COR-L47 (cell line): ENCODE results near the gene DCAF6.

Experiments used
- DNase-seq: peaks from one replicate; lab custom pipeline; 2025; lab: John Stamatoyannopoulos, UW

DCAF6 gene

DNA sequence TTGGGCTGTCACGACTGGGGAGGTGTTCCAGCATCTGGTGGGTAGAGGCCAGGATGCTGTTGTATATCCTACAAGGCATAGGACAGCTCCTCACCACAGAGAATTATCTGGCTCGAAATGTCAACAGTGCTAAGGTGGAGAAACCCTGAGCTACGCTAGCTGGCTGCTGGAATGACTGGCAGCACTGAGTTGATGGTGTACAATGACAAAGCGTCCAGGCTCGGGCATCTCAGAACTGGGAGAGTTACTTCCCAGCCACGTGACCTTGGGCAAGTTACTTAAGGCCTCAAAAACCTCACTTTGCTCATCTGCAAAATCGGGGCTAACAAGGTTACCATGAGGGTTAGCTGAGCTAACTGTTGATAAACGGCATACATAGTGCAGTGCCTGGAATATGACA is 164.9 kb downstream of the DCAF6 start:
- no peak for DNase-seq

GRCh38 chr1:168102487-168102886 is 166.0 kb downstream of the DCAF6 start:
- DNase-seq = no peak

- DNase-seq = no peak
These were observed 168.1 kb downstream of the DCAF6 start for GRCh38 chr1:168104535-168104934.

- DNase-seq = no peak
These were observed 169.4 kb downstream of the DCAF6 start for GRCh38 chr1:168105846-168106245.

GRCh38 chr1:168106274-168106673 is 169.8 kb downstream of the DCAF6 start:
- DNase-seq = no peak

DNA sequence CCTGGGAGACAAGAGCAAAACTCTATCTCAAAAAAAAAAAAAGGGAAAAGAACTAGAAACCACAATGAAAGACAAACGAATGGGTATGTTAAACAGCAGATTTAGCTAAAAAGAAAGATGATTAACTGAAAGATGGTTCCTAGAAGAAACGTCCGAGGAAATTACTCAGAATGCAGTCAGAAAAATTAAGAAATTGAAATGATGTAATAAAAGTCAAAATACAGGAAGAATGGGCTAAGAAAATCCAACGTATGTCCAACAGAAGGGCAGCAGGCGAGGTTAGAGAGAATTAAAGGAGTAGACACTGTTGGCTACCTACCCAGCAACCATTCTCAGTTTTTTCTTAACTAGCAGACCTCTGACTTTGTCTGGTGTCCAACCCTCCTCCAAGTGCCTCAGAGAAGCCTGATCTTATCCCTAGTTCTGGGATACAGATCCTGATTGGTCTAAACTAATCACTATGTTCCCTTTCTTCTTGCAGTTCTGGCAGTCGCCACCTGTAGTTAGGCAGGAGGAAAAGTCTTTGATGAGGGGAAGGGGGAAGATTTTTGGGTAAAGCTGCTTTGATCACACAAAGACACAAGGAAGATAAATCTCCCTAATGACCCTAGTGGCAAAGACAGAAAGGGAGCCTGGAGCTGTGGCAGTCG is 174.5 kb downstream of the DCAF6 start:
- DNase-seq = no peak

- no peak for DNase-seq
These were observed 176.3 kb downstream of the DCAF6 start for GRCh38 chr1:168112673-168113305.

GRCh38 chr1:168114845-168115244 is 178.4 kb downstream of the DCAF6 start:
- no peak for DNase-seq

- DNase-seq = no peak
These were observed 179.9 kb downstream of the DCAF6 start for GRCh38 chr1:168116327-168116799.

DNA sequence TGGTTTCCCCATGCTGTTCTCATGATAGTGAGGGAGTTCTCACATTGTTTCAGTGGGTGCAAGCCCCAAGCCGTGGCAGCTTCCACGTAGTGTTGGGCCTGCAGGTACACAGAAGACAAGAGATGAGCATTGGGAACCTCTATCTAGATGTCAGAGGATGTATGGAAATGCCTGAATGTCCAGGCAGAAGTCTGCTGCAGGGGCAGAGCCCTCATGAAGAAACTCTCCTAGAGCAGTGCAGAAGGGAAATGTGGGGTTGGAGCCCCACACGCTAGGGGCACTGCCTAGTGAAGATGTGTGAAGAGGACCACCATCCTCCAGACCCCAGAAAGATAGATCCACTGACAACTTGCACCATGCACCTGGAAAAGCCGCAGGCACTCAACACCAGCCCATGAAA is 183.3 kb downstream of the DCAF6 start:
- DNase-seq = no peak

DNA sequence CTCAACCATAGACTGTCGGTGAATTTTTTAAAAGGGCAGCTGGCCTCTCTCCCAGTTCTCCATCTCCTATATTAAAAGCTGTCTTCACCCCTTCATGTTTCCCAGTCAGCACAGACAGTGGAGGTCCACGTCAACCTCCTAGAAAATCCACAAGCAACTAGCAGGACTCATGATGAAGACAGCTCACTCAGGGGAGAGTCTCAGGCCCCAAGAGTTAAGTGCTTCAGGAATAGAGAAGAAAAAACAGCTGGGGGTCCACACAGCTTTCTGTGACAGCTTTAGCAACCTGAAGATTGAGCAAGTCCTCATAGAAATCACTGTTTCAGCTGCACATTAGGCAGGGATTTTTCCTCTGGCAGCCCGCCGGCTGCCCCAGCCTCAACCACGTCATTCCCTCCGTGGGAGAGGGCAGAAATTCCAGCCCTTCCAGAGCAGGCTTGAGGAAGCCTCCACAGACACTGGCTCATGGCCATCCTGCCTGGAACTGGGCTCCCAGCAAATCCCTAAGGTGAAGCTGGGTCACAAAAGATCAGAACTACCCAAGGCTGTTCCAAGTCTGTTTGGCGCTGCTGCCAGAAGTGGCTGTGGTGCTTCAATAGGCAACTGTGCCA is 185.0 kb downstream of the DCAF6 start:
- DNase-seq = no peak

DNA sequence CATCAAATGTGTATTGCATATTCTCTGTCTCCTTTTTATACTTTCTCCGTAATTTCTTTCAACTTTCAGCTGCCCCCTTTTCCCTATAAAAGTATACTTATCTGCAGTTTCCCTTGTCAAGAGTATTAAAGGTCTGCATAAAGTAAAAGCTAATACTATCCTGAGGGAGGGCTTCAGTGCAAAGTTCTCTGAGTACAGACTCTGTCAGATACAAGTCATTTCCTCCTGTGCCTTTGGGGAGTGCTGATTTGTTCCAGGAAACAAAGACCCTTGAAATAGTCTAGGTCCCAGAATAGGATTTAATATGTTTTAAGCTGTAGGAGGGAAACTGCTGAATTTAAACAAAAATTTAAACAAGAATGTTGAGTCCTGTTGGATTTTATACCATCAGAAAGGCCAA is 188.6 kb downstream of the DCAF6 start:
- no peak for DNase-seq
